Activated T-helper 1 cell treated with Interleukin-2 at 50 U/mL for 16 hours (primary cell): ENCODE measurements around the gene RNF220.

Experiments
- DNase-seq: peaks from one replicate; pipeline ENCODE4 v3.0.0-alpha.2; 2020; ENCODE audit warnings: low read depth

Gene RNF220

DNA sequence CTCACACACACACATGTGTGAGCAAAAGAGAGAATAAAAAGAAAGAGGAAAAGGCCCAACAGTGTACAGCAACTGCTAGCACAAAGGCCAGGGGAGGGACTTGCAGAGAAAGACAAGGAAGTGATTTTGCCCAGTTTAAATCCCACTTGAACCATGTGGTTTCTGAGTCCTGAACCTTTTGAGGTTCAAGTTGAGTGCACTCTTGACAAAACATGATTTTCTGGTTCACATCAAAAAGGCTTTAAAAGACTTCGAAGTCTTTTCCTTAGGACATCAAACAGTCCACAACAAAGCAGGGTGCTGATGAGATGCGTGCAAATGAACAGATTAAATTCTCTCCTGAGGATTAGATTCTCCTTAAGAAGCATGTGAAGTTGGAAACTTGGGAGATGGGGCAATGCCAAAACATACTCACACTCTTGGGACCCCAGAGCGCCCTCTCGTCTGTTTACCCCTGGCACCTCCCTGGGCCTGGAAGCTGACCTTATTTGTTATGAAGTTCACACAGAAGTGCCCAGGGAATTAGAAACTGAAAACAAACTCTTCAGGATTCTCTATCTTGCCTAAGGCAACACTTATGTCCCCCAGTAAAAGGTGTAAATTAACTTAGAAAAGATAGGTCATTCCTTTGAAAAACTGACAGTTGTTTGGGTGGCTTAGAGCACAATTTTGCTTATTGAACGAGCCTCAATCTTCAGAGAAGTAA, 31.5 kb downstream of the RNF220 start:
- no peak for DNase-seq

DNA sequence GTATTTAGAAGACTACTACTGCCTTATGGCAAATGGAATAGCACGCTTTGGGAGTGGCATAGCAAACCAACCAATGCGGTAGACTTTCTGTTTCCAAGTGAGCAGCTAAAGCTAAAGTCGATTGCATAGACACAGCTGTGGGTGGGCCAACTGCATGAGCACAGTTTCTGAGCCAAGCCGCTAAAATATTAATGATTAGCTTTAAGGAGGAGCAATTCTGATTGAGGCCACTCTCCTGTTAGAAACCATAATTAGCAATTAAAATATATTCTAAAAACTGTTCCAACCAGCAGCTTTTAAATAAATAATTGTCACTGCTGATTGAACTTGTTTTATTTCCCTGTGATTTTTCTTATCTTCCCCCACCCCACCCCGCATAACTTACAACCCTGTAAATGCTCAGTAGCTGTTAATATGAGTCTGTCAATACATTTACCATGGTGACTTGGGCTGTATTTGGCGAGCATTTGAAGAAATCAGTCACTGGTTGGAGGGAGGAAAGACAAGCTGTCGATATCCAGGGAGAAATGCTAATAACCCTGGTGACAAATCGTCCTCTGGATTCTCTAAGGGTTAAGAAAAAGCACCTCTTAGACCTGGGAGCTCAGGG, 32.2 kb downstream of the RNF220 start:
- no peak for DNase-seq

DNA sequence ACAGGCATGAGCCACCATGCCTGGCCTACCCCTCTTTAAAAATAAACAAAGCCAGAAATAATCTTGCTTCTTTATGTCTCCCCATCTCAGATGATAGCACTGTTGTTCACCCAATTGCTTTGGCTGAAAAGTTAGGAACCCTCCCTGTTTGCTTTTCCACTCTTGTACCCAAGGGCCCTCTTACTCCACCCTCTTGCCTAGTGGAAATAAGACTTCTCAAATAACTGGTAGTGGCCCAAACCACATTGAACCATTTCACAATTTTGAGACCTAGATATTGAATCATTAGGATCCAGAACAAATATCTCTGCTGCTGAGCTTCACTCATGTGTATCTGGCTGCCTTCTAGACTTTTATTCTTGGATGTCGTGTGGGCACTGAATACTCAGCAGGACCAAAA, 37.7 kb downstream of the RNF220 start:
- DNase-seq = no peak

DNA sequence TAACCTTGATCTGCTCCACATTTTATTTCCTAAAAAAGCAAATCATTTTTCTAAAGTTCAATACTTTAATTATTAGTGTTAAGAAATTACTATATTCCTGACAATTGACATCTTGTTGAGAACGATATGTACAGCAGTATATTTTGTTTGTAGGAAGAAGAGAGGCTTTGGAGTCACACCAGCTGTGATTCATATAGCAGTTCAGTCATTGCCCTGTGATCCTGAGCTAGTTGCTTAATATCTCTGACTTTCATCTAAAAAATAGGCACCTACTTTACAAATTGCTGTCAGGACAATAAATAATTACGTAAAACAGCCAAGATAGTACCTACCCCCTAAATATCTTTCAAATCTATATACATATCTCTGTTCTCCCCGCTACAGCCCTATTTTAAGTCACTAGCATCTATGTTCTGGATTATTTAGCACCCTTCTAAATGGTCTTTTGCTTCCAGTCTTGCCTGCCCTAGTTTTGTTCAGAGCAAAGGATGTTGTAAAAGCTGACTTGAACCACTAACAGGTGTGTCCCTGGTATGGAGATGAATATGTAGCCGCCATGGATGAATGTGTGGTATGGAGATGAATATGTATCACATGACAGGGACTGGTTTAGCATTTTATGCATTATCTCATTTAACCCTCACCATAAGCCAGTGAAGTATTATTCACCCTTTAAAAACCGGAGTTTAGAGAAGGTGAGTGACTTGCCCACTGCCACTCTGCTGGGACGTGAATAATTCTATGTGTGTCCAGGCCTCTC, 42.2 kb downstream of the RNF220 start:
- DNase-seq = no peak

DNA sequence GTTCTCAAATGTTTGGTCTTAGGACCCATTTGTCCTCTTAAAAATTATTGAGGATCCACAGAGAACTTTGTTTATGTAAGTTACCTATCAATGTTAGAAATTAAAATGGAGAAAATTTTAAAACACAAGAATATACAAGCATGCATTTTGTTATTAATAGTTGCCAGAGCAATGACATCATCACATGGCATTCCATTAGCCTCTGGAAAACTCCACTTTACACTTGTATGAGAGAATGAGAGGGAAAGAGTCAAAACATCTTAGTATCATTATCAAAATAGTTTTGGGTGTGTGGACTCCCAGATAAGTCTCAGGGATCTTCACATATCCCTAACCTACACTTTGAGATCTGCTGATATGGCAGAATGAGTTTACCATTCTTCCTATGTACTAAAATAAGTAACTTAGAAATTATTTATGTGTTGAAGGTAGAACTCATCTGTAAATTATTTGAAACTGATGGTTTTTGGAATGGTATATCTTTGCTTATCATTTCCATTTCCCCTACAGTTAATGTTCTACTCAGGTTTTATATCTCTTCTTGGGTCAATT, 48.8 kb downstream of the RNF220 start:
- DNase-seq = no peak

DNA sequence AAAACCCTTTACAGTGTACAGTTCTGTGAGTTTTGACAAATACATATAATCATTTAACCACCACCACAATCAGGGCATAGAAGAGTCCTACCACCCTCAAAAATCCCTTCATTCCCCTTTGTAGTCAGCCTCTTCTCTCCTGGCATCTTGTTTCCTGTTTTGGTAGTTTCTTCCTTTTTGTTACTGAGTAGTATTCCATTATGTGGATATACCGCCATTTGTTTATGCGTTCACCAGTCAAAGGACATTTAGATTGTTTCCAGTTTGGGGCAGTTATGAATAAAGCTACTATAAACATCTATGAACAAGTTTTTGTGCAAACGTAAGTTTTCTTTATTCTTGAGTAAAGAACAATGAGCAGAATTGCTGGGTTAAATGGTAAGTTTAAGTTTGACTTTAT, 49.6 kb downstream of the RNF220 start:
- no peak for DNase-seq

DNA sequence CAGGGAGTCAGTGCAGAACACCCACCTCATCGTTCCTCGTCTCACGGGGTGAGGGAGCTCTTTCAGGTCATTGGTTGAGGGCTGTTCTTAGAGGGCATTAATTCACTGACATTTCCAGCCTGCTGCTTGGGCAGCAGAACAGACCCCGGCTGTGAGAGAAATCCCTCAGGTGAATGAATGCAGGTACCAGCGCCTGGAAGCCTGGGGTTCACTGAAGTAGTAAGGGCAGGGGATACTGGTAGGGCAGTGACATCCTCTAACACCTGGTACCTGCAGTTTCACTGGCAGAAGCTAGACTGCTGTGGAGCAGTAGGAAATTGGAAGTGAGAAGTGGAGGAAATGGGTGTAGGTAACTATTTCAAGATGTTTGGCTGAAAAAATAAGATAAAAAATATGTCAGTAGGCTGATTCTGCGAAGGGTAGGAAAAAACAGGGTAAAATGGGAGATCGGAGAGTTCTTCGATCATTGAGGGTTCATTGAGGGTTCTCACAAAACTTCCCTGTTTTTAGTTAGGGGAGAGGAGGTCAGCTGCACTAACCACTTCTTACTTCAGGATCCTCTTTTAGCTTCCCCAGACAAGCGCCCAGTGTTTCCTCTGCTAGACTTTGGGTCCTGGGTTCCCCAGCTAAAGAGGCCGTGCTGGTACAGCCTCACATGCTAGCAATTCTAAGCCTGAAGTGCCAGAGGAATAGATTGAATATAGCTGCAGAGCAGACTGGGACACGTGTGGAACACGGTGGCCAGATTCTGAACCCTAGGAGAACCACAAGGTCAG, 55.2 kb downstream of the RNF220 start:
- no peak for DNase-seq

DNA sequence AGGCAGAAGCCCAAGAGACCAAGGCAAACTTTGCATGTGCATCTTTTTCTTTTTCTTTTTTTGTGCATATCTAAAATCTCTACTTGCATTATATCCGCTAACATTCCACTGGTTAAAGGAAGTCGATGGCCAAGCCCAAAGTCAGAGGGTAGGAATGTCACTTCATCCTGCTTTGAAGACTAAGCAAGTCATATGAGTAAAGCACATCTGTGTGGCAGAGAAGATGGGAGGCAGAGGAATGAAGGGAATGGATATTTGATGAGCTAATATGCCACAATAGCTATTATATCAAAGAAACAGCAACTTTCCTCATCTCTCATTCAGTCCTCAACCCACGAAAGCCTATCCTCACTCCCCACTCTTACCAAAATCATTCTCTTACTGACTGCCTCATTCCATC, 59.3 kb downstream of the RNF220 start:
- DNase-seq = no peak

DNA sequence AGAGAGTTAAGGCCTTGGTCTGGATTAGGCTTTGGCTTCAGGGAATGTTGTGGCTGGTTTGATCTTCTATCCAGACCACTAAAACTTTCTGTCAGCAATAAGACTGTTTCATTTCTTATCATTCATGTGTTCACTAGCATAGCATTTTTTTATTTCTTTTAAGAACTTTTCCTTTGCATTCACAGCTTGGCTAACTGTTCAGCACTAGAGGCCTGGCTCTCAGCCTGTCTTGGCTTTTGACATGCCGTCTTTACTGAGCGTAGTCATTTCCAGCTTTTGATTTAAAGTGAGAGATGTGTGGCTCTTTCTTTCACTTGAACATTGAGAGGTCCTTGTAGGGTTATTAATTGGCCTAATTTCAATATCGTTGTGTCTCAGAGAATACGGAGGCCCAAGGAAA, 62.5 kb downstream of the RNF220 start:
- DNase-seq = no peak

DNA sequence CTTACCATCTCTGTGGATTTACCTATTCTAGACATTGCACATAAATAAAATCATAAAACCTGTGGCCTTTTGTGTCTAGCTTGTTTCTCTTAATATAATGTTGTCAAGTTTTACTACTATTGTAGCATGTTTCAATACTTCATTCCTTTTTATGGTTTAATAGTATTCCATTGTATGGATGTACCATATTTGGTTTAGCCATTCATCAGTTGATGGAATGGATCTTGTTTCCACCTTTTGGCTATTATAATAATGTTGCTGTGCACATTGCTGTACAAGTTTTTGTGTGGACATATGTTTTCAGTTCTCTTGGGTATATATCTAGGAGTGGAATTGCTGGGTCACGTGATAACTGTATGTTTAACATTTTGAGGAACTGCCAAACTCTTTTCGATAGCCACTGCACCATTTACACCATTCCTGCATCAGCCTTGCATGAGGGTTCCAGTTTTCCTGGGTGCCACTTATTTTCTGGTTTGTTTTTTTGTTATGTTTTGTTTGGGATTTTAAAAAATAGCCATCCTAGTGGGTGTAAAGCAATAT, 66.9 kb downstream of the RNF220 start:
- DNase-seq = no peak

DNA sequence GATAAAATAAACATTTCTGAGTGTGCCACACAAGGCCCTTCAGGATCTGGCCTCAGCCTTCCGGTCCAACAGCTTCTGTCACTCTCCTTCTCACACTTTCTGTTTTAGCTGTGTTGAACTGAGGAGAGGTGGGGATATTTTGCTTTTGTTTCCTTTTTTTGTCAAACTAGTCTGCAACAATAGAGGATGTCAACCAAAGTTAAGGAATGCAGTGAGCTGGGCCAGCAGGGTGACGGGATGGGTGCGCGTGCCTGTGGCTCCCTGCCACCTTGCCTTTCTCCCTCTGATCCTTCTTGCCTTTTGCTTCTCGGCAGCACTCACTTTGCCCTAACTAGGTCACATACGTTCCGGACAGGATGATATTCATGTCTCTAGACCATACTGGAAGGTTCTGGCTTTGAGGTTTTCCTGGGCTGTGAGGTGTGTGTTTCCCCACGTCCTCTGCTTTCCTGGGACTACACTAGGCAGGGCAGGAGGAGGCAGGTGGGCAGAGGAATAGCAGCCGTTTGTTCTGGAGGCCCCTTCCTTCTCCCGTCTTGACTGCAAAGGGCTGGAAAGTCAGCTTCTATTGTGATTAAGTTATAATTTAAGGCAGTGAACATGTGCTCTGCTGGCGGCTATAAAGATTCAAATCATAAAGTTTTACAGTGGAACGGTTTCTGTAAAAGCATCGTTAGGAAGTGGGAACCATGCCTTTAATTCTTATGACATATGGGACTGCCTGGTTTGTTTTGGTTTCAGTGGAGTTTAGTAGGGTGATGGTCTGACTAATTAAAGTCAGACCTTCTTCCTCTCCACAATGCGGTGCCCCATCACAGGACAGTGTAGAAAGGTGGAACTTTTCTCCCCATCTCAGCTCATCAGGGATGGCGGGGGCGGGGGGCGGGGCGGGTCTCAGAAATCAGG, 67.8 kb downstream of the RNF220 start:
- no peak for DNase-seq

DNA sequence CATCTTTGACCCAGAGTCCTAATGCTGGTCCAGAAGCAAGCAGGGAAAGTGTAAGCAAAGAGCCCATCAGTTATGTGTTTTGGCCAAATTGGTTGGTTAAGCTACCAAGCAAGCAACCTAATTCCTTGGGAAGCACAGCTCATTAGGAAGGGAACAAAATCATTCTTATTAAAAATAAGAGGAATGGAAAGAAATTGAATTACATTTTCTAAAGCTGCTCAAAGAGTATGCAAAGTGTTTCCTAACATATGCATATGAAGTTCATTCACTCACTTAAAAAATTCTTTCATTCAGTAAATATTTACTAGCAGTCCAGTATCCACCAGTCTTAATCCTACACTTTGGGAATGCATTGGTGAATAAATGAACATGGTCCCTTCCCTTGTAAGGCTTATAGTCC, 71.8 kb downstream of the RNF220 start:
- DNase-seq = no peak

DNA sequence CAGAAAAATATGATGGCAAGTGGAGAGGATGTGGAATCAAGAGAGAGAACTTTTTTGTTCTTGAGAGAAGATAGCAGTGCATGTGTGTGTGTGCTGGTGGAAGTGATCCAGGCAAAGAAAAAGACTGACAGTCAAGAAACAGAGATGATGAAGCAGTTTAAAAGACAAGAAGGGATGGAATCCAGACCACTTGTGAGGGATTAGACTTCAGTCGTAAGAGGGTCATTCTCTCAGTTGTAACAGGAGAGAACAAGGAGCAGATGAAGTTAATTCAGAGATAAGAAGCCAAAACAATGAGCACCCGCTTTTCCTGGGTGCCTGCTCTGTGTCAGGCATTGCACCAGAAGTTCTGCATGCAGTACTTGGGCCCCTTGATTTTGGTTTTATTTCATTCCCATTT, 76.6 kb downstream of the RNF220 start:
- DNase-seq = no peak

DNA sequence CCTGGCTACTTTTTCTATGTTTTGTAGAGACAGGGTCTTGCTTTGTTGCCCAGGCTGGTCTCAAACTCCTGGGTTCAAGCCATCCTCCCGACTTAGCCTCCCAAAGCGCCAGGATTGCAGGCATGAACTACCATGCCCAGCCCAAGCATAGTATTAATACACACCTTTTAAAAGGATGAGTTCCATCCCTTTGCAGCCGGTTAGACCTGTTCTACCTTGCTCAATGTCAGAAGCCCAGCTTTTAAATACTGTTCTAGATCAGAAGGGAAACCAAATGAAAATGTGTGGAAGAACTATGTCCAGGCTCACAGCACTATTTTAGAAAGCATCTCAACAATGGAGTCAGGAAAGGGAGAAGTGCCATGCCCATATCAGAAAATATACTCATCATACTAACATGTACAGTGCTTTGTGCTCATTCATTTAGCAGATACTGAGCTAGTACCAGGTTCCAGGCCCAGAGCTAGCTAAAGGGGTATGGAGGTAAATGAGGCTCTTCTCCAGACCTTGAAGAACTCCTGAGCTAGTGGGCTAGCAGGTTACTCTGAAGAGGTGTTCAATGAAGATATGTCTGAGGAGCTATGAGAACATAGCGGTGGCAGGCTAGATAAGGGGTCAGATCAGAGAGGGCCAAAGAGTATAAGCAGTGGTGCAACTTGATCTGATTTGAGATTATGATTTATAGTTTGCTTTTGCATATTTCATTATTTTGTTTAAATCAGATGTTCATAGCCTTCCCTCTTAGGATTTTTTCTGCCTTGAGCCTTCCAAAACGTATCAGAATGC, 78.2 kb downstream of the RNF220 start:
- no peak for DNase-seq

DNA sequence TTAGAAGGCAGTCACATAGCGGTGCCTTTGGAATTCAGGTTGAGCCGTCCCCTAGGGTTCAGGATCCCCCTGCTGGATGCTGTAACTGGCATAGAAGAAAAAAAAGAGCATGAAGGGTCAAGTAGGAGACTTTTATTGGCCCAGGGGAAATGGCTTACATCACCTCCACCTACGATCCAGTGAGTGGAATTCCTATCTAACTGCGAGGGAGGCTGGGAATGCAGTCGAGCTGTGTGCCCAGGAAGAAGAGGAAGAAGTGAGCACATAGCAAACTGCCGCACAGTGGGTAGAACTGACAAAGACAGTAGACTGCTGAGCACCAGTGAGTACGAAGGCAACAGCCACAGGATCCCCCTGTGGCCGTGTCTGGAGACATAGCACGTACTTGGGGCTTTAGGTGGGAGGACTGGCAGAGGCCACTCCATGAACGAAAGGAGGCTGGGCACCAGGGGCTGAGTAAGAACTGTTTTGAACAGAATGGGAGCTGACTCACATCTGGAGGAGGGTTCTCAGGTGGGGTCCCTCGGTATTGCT, 79.2 kb downstream of the RNF220 start:
- no peak for DNase-seq

DNA sequence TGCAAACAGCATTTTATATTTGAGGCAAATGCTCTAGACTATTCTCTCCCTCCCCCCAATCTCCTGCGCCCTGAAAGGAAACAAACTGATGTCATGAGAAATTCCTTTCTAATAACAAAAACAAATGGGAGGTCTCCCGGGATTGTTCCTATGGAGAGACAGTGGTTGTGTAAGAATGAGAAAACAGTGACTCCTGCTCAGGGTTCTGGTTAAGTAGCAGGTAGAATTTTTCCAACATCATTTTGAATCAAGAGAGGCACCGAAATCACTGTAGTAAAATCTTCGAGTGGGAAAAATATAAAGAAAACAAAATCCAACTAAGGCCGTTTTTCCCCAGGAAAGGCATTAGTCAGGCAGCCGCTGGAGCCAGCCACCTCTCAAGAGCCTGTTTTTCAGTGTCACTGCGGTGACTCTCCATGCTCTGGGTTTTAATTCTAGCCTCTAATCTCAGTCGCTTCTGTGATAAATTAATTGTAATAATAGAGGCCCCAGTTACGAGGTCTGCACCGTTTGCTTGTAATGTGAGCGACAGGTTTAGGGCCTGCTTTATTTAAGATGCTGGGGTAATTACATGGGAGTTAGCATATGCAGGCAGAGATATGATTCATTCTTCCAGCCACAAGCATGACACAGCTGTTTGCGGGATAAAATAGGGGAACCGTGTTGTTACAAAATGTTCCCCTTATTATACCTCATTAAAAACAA, 80.3 kb downstream of the RNF220 start:
- DNase-seq = no peak

DNA sequence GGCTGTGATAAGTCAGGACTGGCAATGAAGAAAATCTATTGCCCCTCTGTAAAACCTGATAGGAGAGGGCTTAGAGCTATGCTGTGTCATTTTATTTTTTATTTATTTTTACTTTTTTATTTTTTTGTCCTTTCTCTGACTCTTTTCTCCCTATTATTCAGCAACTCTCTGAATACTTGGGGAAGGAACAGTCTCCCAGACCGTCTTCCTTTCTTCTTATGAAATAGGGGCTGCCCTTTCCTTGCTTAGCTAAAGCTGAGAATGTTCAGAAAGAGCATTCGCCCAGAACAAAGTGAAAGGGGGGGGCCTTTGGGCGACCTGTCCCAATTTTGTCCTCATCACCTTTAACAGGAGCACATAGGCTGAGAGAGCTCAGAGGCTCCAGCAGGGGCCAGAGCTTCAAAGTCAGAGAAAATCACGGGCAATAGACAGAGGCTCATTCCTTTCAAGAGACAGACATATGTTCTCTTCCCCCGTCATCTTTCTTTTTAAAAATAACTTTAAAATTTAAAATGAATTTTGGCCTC, 80.9 kb downstream of the RNF220 start:
- DNase-seq = no peak

DNA sequence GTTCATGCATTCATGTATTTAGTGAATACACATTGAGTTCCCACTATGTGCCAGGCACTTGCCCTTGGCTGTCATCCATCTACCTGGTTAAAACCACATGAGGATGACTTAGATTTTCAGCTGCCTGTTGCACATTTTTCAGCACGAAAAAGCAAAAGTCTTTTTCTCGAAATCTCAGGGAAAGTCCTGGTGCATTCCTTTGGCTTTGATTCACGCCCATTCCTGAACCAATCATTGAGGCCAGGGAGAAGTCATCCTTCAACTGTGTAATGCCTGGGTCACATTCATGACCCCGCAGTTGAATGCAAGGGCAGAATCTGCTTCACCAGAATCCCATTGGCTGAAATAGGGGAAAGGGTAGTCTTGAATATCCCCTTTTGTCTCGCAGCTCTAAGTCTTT, 84.4 kb downstream of the RNF220 start:
- no peak for DNase-seq
